SK-N-SH treated with all-trans-retinoic acid at 6 μM for 48 hours (cell line): Measurements from ENCODE around the gene JUND.

Source experiments
- ATAC-seq: fragments of 200-7000 bp; cut with Tn5 transposase; 3 replicates; pipeline ENCODE4 v1.9.1; 2020; ENCODE audit warnings: mild to moderate bottlenecking, moderate library complexity
- ARNTL ChIP-seq: fragments of 450-650 bp; formaldehyde crosslinking; IDR thresholded peaks from 2 replicates; pipeline ENCODE4 v1.5.0; 2020; ENCODE audit warnings: low read depth, mild to moderate bottlenecking, moderate library complexity, borderline replicate concordance
- CREB5 ChIP-seq: fragments of 250-450 bp; sonication (Bioruptor Pico); IDR thresholded peaks from 2 replicates; pipeline ENCODE4 v1.5.1; 2020; ENCODE audit warnings: low read depth, mild to moderate bottlenecking, moderate library complexity
- CSDC2 ChIP-seq: fragments of 250-450 bp; sonication (Bioruptor Pico); IDR thresholded peaks from 2 replicates; pipeline ENCODE4 v1.5.0; 2020; ENCODE audit warnings: mild to moderate bottlenecking, moderate library complexity
- CSRNP3 ChIP-seq: fragments of 250-450 bp; sonication (Bioruptor Pico); IDR thresholded peaks from 2 replicates; pipeline ENCODE4 v1.5.1; 2021; ENCODE audit warnings: mild to moderate bottlenecking, moderate library complexity
- ESRRG ChIP-seq: fragments of 250-450 bp; sonication (Bioruptor Pico); IDR thresholded peaks from 2 replicates; pipeline ENCODE4 v1.6.1; 2021; ENCODE audit warnings: mild to moderate bottlenecking
- GLIS3 ChIP-seq: fragments of 250-450 bp; sonication (Bioruptor Pico); IDR thresholded peaks from 2 replicates; pipeline ENCODE4 v1.5.0; 2020; ENCODE audit warnings: mild to moderate bottlenecking, moderate library complexity
- ISL1 ChIP-seq: fragments of 250-450 bp; sonication (Bioruptor Pico); IDR thresholded peaks from 2 replicates; pipeline ENCODE4 v2.1.2; 2022; ENCODE audit warnings: mild to moderate bottlenecking, moderate library complexity
- OSR1 ChIP-seq: fragments of 250-450 bp; sonication (Bioruptor Pico); IDR thresholded peaks from 2 replicates; pipeline ENCODE4 v1.8.0; 2022; ENCODE audit warnings: moderate library complexity, mild to moderate bottlenecking, inconsistent platforms
- PATZ1 ChIP-seq: fragments of 250-450 bp; sonication (Bioruptor Pico); IDR thresholded peaks from 2 replicates; pipeline ENCODE4 v1.8.0; 2020; ENCODE audit warnings: mild to moderate bottlenecking, moderate library complexity, borderline replicate concordance
- POU6F1 ChIP-seq: fragments of 250-450 bp; sonication (Bioruptor Pico); IDR thresholded peaks from 2 replicates; pipeline ENCODE4 v1.8.0; 2021; ENCODE audit warnings: low read depth, mild to moderate bottlenecking, moderate library complexity, borderline replicate concordance
- RARB ChIP-seq: fragments of 250-450 bp; sonication (Bioruptor Pico); IDR thresholded peaks from 2 replicates; pipeline ENCODE4 v1.8.0; 2021; ENCODE audit warnings: mild to moderate bottlenecking, moderate library complexity
- SNAI2 ChIP-seq: fragments of 250-450 bp; sonication (Bioruptor Pico); IDR thresholded peaks from 2 replicates; pipeline ENCODE4 v1.5.0; 2020; ENCODE audit warnings: mild to moderate bottlenecking, moderate library complexity
- TCF4 ChIP-seq: fragments of 250-450 bp; sonication (Bioruptor Pico); IDR thresholded peaks from 2 replicates; pipeline ENCODE4 v1.8.0; 2021; ENCODE audit warnings: mild to moderate bottlenecking, moderate library complexity, borderline replicate concordance
- TOX ChIP-seq: fragments of 250-450 bp; sonication (Bioruptor Pico); IDR thresholded peaks from 2 replicates; pipeline ENCODE4 v1.8.0; 2021; ENCODE audit warnings: mild to moderate bottlenecking, moderate library complexity, borderline replicate concordance
- TSHZ2 ChIP-seq: fragments of 250-450 bp; sonication (Bioruptor Pico); IDR thresholded peaks from 2 replicates; pipeline ENCODE4 v1.5.0; 2020; ENCODE audit warnings: mild to moderate bottlenecking, moderate library complexity
- ZFP30 ChIP-seq: fragments of 450-650 bp; formaldehyde crosslinking; IDR thresholded peaks from 2 replicates; pipeline ENCODE4 v1.5.0; 2022; ENCODE audit warnings: mild to moderate bottlenecking, moderate library complexity
- ZNF565 ChIP-seq: fragments of 450-650 bp; formaldehyde crosslinking; conservative IDR thresholded peaks from 2 replicates; pipeline ENCODE4 v1.5.0; 2020; ENCODE audit warnings: low read depth, mild to moderate bottlenecking, moderate library complexity
- ZNF70 ChIP-seq: fragments of 450-650 bp; formaldehyde crosslinking; IDR thresholded peaks from 2 replicates; pipeline ENCODE4 v1.5.0; 2020; ENCODE audit warnings: mild to moderate bottlenecking, moderate library complexity
- ZNF8 ChIP-seq: fragments of 450-650 bp; formaldehyde crosslinking; IDR thresholded peaks from 2 replicates; pipeline ENCODE4 v1.5.0; 2020; ENCODE audit warnings: mild to moderate bottlenecking, moderate library complexity

Gene JUND

GRCh38 chr19:18308051-18308947 lies 26.9 kb upstream of the JUND start:
- no peak for ATAC-seq
- TF ChIP-seq ZFP30 (CRISPR knock-in tag), result no peak
- TF ChIP-seq PATZ1 (CRISPR knock-in tag), result no peak
- TF ChIP-seq POU6F1 (CRISPR knock-in tag), result no peak
- TF ChIP-seq CREB5, result no peak

- no peak for ATAC-seq
- TF ChIP-seq OSR1, result no peak
- TF ChIP-seq TOX (CRISPR knock-in tag), result no peak
- no peak for TF ChIP-seq ZNF8 (CRISPR knock-in tag)
- TF ChIP-seq GLIS3, result no peak
- no peak for TF ChIP-seq TSHZ2 (CRISPR knock-in tag)
- TF ChIP-seq ESRRG, result no peak
- TF ChIP-seq CSRNP3 (CRISPR knock-in tag), result no peak
- no peak for TF ChIP-seq ZNF565
- TF ChIP-seq ZNF70, result no peak
- no peak for TF ChIP-seq POU6F1 (CRISPR knock-in tag)
- no peak for TF ChIP-seq ISL1 (CRISPR knock-in tag)
- no peak for TF ChIP-seq SNAI2
- no peak for TF ChIP-seq CSDC2 (CRISPR knock-in tag)
- no peak for TF ChIP-seq ARNTL (CRISPR knock-in tag)
- no peak for TF ChIP-seq PATZ1 (CRISPR knock-in tag)
- no peak for TF ChIP-seq TCF4 (CRISPR knock-in tag)
- TF ChIP-seq RARB, result no peak
- TF ChIP-seq, all 23 proteins: peak for 0
Measured at GRCh38 chr19:18307271-18307681, 25.9 kb upstream of the JUND start.
